Measurements from ENCODE around the gene CYB5A.

- TF ChIP-seq ZFX (IDR thresholded peaks at IDR 0.05; ENCODE audit: borderline replicate concordance) (no peak), CTCF (IDR thresholded peaks at IDR 0.05) (no peak)
Measured at GRCh38 chr18:74204526-74205152, 87.1 kb downstream of the CYB5A start.

All from 22Rv1 (cell line).